A549 (cell line): ENCODE results near the gene ITGA2. TPM values are rescaled to one million over a fixed set of nuclear protein-coding genes. Genes with fewer than 3 reads are reported as not detected.
A peak's percentile ranks its signal among the peaks of the same experiment; 100 is the strongest.

Source experiments
- ATAC-seq, 2 experiments: fragments of 200-7000 bp in 1 of 2; fragments of >200 bp in 1 of 2; cut with Nextera tagmentation in 1 of 2; cut with Tn5 transposase in 1 of 2; 3 replicates each; pipeline versions ENCODE4 v1.8.0 to v1.9.1; 2018 to 2020; ENCODE audit warnings: mild to moderate bottlenecking in 1 of 2, moderate library complexity in 1 of 2
- CTCF ChIA-PET: fragments of 300-600 bp; sonication (Branson Sonifier 250); formaldehyde crosslinking; extraction: SDS; loops from one replicate; lab custom pipeline; 2021; ENCODE audit warnings: antibody characterized with exemption, inconsistent platforms; lab: Yijun Ruan, JAX
- POLR2A ChIA-PET: fragments of 350-600 bp; formaldehyde crosslinking; extraction: SDS; loops from one replicate; lab custom pipeline; 2021; ENCODE audit warnings: antibody characterized with exemption, inconsistent platforms; lab: Yijun Ruan, JAX
- DNase-seq, 2 experiments: peaks; one replicate each; pipeline versions ENCODE4 v3.0.0 to v3.0.0-alpha.2; 2011 to 2016; ENCODE audit warnings: low read depth in 1 of 2, low spot score in 1 of 2
- FAIRE-seq: peaks from 2 replicates; lab custom pipeline; 2011; peaks lifted over from hg19 to GRCh38; lab: Jason Lieb, UNC
- H3K27ac ChIP-seq, 2 experiments: fragments of >200 bp; sonication (Bioruptor Twin); formaldehyde crosslinking; 3 replicates each; pipeline ENCODE4 v1.5.1; 2016 to 2017
- H3K4me1 ChIP-seq: fragments of >200 bp; sonication (Bioruptor Twin); formaldehyde crosslinking; 3 replicates; pipeline ENCODE4 v1.6.1; 2016
- H3K4me2 ChIP-seq: fragments of >200 bp; sonication (Bioruptor Twin); formaldehyde crosslinking; 3 replicates; pipeline ENCODE4 v1.6.1; 2016
- H3K4me3 ChIP-seq: fragments of >200 bp; sonication (Bioruptor Twin); formaldehyde crosslinking; 3 replicates; pipeline ENCODE4 v1.5.1; 2016
- H3K9me3 ChIP-seq: fragments of >200 bp; sonication (Bioruptor Twin); formaldehyde crosslinking; 3 replicates; pipeline ENCODE4 v1.6.1; 2016
- BHLHE40 ChIP-seq: IDR thresholded peaks from 2 replicates; pipeline ENCODE4 v1.6.1; 2012; ENCODE audit warnings: low read depth, low read length, inconsistent platforms
- CTCF ChIP-seq: fragments of >200 bp; sonication (Bioruptor Twin); formaldehyde crosslinking; IDR thresholded peaks from 3 replicates; pipeline ENCODE4 v1.5.1; 2016
- FOSL2 ChIP-seq, 2 experiments: fragments of 450-650 bp in 1 of 2; fragments of >200 bp in 1 of 2; sonication (Bioruptor Twin) in 1 of 2; formaldehyde crosslinking; IDR thresholded peaks; 2 replicates each; pipeline versions ENCODE4 v1.5.0 to v1.6.1; 2016 to 2020; ENCODE audit warnings: mild to moderate bottlenecking in 1 of 2, moderate library complexity in 1 of 2
- MAFK ChIP-seq: fragments of 450-650 bp; IDR thresholded peaks from 2 replicates; pipeline ENCODE4 v1.6.1; 2014; ENCODE audit not compliant: partially characterized antibody
- TFCP2L1 ChIP-seq: fragments of 250-450 bp; sonication (Bioruptor Pico); IDR thresholded peaks from 2 replicates; pipeline ENCODE4 v1.5.0; 2021; ENCODE audit warnings: mild to moderate bottlenecking
- ZFP36 ChIP-seq: fragments of 450-650 bp; IDR thresholded peaks from 2 replicates; pipeline ENCODE4 v1.6.1; 2014; ENCODE audit warnings: borderline replicate concordance; ENCODE audit not compliant: partially characterized antibody
- WGBS: methylation state at CpG from one replicate; pipeline ENCODE4 v1.1.6; 2017; ENCODE audit errors: missing lambda C conversion rate; 5-methylcytosine and 5-hydroxymethylcytosine counted together
- polyA plus RNA-seq, 4 experiments: library from polyadenylated mRNA; depleted of rRNA in 3 of 4; stranded (reverse); fragments of >200 nt; fragmentation: RNase III in 1 of 4; extraction: RNeasy Plus Mini Kit Qiagen cat#74134 plus additional on column Dnase treatment in 1 of 4; gene quantifications; 2 replicates in 3 of 4; 3 replicates in 1 of 4; pipeline ENCODE4 v1.2.3, GENCODE V29; 2011 to 2017
- TF ChIP-seq, protein P1 (sequence below): fragments of 200-600 bp; sonication (generic); IDR thresholded peaks from 2 replicates; pipeline ENCODE4 v1.6.1; 2016; ENCODE audit warnings: antibody characterized with exemption, mild to moderate bottlenecking, moderate library complexity
- TF ChIP-seq, protein P2 (sequence below): fragments of >200 bp; sonication (Bioruptor Twin); formaldehyde crosslinking; IDR thresholded peaks from 3 replicates; pipeline ENCODE4 v1.6.1; 2016

ITGA2 gene
- polyA plus RNA-seq, 2 of the 4 experiments (the other 2 are of a cell fraction): 8.5 to 28.0 TPM

- TF ChIP-seq, protein P1, sequence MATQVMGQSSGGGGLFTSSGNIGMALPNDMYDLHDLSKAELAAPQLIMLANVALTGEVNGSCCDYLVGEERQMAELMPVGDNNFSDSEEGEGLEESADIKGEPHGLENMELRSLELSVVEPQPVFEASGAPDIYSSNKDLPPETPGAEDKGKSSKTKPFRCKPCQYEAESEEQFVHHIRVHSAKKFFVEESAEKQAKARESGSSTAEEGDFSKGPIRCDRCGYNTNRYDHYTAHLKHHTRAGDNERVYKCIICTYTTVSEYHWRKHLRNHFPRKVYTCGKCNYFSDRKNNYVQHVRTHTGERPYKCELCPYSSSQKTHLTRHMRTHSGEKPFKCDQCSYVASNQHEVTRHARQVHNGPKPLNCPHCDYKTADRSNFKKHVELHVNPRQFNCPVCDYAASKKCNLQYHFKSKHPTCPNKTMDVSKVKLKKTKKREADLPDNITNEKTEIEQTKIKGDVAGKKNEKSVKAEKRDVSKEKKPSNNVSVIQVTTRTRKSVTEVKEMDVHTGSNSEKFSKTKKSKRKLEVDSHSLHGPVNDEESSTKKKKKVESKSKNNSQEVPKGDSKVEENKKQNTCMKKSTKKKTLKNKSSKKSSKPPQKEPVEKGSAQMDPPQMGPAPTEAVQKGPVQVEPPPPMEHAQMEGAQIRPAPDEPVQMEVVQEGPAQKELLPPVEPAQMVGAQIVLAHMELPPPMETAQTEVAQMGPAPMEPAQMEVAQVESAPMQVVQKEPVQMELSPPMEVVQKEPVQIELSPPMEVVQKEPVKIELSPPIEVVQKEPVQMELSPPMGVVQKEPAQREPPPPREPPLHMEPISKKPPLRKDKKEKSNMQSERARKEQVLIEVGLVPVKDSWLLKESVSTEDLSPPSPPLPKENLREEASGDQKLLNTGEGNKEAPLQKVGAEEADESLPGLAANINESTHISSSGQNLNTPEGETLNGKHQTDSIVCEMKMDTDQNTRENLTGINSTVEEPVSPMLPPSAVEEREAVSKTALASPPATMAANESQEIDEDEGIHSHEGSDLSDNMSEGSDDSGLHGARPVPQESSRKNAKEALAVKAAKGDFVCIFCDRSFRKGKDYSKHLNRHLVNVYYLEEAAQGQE: no peak
- TF ChIP-seq, all 56 proteins: peak for 0
- no peak overlapping the region for H3K4me3 ChIP-seq
- DNase-seq: peak; percentile 18 to 53
- H3K9me3 ChIP-seq: no peaks in the 10 kb centered on the region
- ChIA-PET CTCF (interaction anchor here (0.8 kb wide), 1 partner anchor 38 kb away, joined by 4 read pairs; no protein-coding TSS in a partner anchor), POLR2A (interaction anchor here (1.0 kb wide), 1 partner anchor 34 kb away, joined by 3 read pairs; no protein-coding TSS in a partner anchor)
- FAIRE-seq: no peak
- ATAC-seq: peak; percentile 68 to 85; a peak in 4 of 6 replicates
- 9% methylated on average over 6 of the region's 6 CpGs for WGBS
- H3K4me1 ChIP-seq: peaks cover 43% of the 10 kb centered on the region
- peak overlapping the region; percentile 68 for H3K4me2 ChIP-seq
- peak overlapping the region in 1 of 2 experiments; percentile 59; a peak in 3 of 6 replicates for H3K27ac ChIP-seq
Measured at GRCh38 chr5:52997424-52997823, 8.3 kb downstream of the ITGA2 start.

DNA sequence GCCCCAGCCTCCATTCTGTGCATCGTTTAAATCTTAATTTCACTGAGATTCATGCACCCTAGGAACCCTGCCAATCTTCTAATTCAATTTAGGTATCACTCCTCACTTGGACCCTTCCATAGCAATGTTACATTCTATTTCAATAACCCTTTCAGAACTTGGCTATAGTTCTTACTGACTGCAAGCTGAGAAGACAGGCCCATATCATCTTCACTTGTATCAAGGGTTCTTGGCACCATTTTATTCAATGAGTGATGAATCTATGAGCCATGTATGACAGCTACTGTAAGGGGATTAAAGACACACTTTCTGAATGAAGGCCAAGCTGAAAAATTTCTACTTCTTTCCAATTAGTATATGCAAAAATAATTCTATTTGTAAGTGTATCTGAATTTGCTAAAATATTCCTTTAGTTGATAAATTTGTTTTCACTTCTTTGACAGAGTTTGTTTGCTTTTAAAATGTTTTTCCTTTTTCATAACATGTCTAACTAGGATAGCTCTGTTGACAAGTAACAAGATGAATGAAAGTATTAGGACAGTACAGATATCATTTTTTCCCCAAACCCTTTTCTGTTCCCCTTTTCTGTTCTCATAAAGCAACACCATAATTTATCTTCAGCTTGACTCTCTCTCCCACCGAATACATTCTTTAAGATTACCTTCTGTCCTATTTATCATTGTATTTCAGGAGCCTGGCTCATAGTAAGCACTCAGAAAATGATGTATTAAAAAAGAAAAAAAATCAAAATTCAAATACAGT lies 9.6 kb downstream of the ITGA2 start:
- TF ChIP-seq ZFP36: no peak
- TF ChIP-seq CTCF: no peak
- TF ChIP-seq TFCP2L1: no peak
- TF ChIP-seq BHLHE40: no peak
- Histone ChIP-seq H3K27ac (peak overlapping the region in 1 of 2 experiments; percentile 34; a peak in 1 of 6 replicates), H3K4me2 (no peak overlapping the region), H3K4me3 (no peak overlapping the region), H3K4me1 (peaks cover 44% of the 10 kb centered on the region), H3K9me3 (no peaks in the 10 kb centered on the region)
- ChIA-PET CTCF (interaction anchor here (0.8 to 1.9 kb wide), 3 partner anchors 8 to 50 kb away, joined by 3 to 9 read pairs (median 7); no protein-coding TSS in a partner anchor), POLR2A (no interaction called here)
- peak; percentile 32 for FAIRE-seq
- no peak for ATAC-seq
- WGBS: 61% methylated on average over 2 of the region's 2 CpGs
- no peak for DNase-seq

GRCh38 chr5:52999344-52999949 lies 10.3 kb downstream of the ITGA2 start:
- ChIA-PET POLR2A (no interaction called here), CTCF (interaction anchor here (0.8 to 1.9 kb wide), 3 partner anchors 9 to 51 kb away, joined by 3 to 9 read pairs (median 7); no protein-coding TSS in a partner anchor)
- Histone ChIP-seq H3K9me3 (no peaks in the 10 kb centered on the region), H3K4me3 (no peak overlapping the region), H3K4me2 (no peak overlapping the region), H3K27ac (0 out of 6 replicates have a peak overlapping the region, but pooled peaks of 1 of the 2 experiments have one; percentile 43), H3K4me1 (peaks cover 51% of the 10 kb centered on the region)
- TF ChIP-seq, protein P2, sequence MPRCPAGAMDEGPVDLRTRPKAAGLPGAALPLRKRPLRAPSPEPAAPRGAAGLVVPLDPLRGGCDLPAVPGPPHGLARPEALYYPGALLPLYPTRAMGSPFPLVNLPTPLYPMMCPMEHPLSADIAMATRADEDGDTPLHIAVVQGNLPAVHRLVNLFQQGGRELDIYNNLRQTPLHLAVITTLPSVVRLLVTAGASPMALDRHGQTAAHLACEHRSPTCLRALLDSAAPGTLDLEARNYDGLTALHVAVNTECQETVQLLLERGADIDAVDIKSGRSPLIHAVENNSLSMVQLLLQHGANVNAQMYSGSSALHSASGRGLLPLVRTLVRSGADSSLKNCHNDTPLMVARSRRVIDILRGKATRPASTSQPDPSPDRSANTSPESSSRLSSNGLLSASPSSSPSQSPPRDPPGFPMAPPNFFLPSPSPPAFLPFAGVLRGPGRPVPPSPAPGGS: no peak
- no peak for TF ChIP-seq FOSL2 (IDR thresholded peaks at IDR 0.05)
- TF ChIP-seq FOSL2 (CRISPR knock-in tag; IDR thresholded peaks at IDR 0.05): 0 out of 2 replicates have a peak, but pooled peaks have one; percentile 5
- peak; percentile 17 for TF ChIP-seq MAFK
- ATAC-seq: peak; percentile 43 to 68; a peak in 3 of 6 replicates
- peak; percentile 49 for FAIRE-seq
- DNase-seq: peak in 1 of 2 experiments; percentile 29
- WGBS: 68% methylated on average over 1 of the region's 1 CpG
